ENCODE data around the gene SCG5.

SCG5 gene

GRCh38 chr15:32642667-32643435 lies 1.3 kb downstream of the SCG5 start:
- TF ChIP-seq POLR2AphosphoS5 (IDR thresholded peaks at IDR 0.05; ENCODE audit: low read depth, low read length) (no peak), TAF1 (IDR thresholded peaks at IDR 0.05; ENCODE audit: borderline replicate concordance, insufficient read depth, low read length) (no peak), SIN3A (IDR thresholded peaks at IDR 0.05; ENCODE audit: borderline replicate concordance, insufficient read depth, low read length) (no peak), FOXP2 (optimal IDR thresholded peaks at IDR 0.05; ENCODE audit: borderline replicate concordance, extremely low read depth, extremely low read length, insufficient read depth) (no peak)
- TF ChIP-seq, protein P1, sequence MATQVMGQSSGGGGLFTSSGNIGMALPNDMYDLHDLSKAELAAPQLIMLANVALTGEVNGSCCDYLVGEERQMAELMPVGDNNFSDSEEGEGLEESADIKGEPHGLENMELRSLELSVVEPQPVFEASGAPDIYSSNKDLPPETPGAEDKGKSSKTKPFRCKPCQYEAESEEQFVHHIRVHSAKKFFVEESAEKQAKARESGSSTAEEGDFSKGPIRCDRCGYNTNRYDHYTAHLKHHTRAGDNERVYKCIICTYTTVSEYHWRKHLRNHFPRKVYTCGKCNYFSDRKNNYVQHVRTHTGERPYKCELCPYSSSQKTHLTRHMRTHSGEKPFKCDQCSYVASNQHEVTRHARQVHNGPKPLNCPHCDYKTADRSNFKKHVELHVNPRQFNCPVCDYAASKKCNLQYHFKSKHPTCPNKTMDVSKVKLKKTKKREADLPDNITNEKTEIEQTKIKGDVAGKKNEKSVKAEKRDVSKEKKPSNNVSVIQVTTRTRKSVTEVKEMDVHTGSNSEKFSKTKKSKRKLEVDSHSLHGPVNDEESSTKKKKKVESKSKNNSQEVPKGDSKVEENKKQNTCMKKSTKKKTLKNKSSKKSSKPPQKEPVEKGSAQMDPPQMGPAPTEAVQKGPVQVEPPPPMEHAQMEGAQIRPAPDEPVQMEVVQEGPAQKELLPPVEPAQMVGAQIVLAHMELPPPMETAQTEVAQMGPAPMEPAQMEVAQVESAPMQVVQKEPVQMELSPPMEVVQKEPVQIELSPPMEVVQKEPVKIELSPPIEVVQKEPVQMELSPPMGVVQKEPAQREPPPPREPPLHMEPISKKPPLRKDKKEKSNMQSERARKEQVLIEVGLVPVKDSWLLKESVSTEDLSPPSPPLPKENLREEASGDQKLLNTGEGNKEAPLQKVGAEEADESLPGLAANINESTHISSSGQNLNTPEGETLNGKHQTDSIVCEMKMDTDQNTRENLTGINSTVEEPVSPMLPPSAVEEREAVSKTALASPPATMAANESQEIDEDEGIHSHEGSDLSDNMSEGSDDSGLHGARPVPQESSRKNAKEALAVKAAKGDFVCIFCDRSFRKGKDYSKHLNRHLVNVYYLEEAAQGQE (IDR thresholded peaks at IDR 0.05; ENCODE audit: insufficient read depth in 1 of 2, low read depth in 2 of 2, low read length in 2 of 2): no peak

GRCh38 chr15:32643907-32644445 lies 2.5 kb downstream of the SCG5 start:
- no peak for TF ChIP-seq FOXP2 (optimal IDR thresholded peaks at IDR 0.05; ENCODE audit: borderline replicate concordance, extremely low read depth, extremely low read length, insufficient read depth)
- no peak for TF ChIP-seq SIN3A (IDR thresholded peaks at IDR 0.05; ENCODE audit: borderline replicate concordance, insufficient read depth, low read length)
- TF ChIP-seq POLR2AphosphoS5 (IDR thresholded peaks at IDR 0.05; ENCODE audit: low read depth, low read length): no peak
- TF ChIP-seq, protein P1 (IDR thresholded peaks at IDR 0.05; ENCODE audit: insufficient read depth in 1 of 2, low read depth in 2 of 2, low read length in 2 of 2): no peak
- TF ChIP-seq TAF1 (IDR thresholded peaks at IDR 0.05; ENCODE audit: borderline replicate concordance, insufficient read depth, low read length): no peak

DNA sequence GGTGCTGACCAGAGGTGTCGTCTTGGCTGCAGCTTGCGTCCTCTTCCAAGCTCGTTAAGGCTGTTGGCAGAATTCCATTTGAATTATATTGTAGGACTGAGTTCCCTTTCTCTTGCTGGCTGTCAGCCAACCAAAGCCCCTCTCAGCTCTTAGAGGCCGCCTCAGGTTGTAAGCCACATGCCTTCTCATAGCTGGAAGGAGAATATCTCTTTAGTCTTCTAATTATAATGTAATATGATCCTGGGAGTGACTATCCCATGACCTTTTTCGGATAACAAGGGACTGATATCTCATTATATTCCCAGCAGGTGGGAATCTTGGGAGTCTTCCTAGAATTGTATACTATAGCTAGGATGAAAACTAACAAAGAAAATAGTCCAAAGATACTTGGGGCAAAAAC lies 4.8 kb downstream of the SCG5 start:
- TF ChIP-seq POLR2AphosphoS5 (IDR thresholded peaks at IDR 0.05; ENCODE audit: low read depth, low read length) (no peak), TAF1 (IDR thresholded peaks at IDR 0.05; ENCODE audit: borderline replicate concordance, insufficient read depth, low read length) (no peak), FOXP2 (optimal IDR thresholded peaks at IDR 0.05; ENCODE audit: borderline replicate concordance, extremely low read depth, extremely low read length, insufficient read depth) (no peak), SIN3A (IDR thresholded peaks at IDR 0.05; ENCODE audit: borderline replicate concordance, insufficient read depth, low read length) (no peak)
- TF ChIP-seq, protein P1 (IDR thresholded peaks at IDR 0.05; ENCODE audit: insufficient read depth in 1 of 2, low read depth in 2 of 2, low read length in 2 of 2): no peak

- TF ChIP-seq POLR2AphosphoS5 (IDR thresholded peaks at IDR 0.05; ENCODE audit: low read depth, low read length) (no peak), SIN3A (IDR thresholded peaks at IDR 0.05; ENCODE audit: borderline replicate concordance, insufficient read depth, low read length) (no peak), FOXP2 (optimal IDR thresholded peaks at IDR 0.05; ENCODE audit: borderline replicate concordance, extremely low read depth, extremely low read length, insufficient read depth) (no peak), TAF1 (IDR thresholded peaks at IDR 0.05; ENCODE audit: borderline replicate concordance, insufficient read depth, low read length) (no peak)
- TF ChIP-seq, protein P1 (IDR thresholded peaks at IDR 0.05; ENCODE audit: insufficient read depth in 1 of 2, low read depth in 2 of 2, low read length in 2 of 2): no peak
These were observed 7.8 kb downstream of the SCG5 start for GRCh38 chr15:32649342-32649741.
